ENCODE results near the gene RAD51B.

RAD51B gene

DNA sequence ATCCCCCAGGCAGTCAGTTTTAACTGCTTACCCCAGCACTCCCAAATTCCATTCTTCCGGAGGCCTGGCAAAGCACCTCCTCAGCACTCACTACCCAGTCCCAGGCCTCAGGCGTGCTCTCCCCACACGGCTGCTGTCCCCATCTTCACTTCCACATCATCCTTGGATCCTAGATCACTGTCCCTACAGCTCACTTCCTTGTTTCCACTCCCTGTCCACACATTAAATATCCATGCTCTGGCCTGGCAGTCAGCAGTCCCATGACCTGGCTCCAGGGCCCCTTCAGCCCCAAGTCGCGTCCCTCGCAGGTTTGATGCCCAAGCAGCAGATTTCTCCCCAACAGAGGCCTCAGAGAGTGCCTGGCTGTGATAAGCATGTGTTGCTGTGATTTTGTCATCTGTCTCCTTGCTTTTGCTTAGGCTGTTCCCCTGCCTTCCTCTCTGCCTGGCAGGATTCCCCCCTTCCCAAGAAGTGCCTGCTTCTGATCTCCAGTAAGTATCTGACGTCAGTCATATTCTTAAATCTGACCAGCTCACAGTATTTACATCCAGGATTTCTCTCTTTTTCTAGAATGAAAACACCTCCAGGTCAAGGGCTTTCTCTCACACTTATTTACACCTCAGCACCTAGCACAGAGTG, 731.6 kb downstream of the RAD51B start:
- no peak for TF ChIP-seq CTCF (IDR thresholded peaks at IDR 0.05)

GRCh38 chr14:68552075-68552474, 732.5 kb downstream of the RAD51B start:
- TF ChIP-seq CTCF (IDR thresholded peaks at IDR 0.05), result no peak

GRCh38 chr14:68552602-68553001, 733.0 kb downstream of the RAD51B start:
- no peak for TF ChIP-seq CTCF (IDR thresholded peaks at IDR 0.05)

DNA sequence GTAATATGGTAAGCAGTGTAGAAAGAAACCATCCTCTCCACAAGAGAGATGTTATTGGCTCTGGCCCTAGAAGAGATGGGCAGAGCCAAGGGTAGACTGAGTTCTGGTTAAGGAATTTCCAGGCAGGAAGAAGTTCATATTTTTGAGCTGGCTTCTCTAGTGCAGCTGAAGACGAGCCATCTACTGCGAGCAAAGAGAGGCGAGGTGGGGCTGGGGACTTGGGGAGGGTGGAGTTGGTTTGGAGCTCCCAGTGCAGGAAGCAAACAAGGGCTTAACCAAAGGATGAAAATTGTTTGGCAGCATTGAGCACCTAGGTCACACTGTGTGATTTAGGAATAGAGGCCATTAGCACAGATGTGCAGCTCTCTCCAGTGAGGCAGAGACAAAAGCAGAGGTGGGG, 733.7 kb downstream of the RAD51B start:
- no peak for TF ChIP-seq CTCF (IDR thresholded peaks at IDR 0.05)

DNA sequence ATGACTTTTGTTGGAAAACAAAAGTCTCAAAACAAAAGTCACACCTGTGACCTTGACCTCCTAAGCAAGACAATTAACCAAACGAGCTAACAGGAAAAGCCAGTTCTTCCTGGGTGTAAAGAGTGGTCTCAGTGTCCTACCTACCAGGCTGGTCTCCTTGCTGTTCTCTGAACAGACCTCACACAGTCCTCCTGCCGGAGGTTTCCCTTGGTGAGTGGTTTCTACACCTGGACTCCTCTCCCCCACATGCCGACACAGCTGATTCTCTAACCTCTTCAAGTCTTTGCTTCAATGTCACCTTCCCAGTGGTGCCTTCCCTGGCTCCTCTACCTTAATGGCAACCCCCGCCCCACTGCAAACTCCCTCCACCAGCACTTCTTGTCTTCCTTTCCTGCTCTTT, 734.7 kb downstream of the RAD51B start:
- no peak for TF ChIP-seq CTCF (IDR thresholded peaks at IDR 0.05)

- TF ChIP-seq CTCF (IDR thresholded peaks at IDR 0.05), result no peak
Observed at GRCh38 chr14:68556253-68556652, 736.7 kb downstream of the RAD51B start.

DNA sequence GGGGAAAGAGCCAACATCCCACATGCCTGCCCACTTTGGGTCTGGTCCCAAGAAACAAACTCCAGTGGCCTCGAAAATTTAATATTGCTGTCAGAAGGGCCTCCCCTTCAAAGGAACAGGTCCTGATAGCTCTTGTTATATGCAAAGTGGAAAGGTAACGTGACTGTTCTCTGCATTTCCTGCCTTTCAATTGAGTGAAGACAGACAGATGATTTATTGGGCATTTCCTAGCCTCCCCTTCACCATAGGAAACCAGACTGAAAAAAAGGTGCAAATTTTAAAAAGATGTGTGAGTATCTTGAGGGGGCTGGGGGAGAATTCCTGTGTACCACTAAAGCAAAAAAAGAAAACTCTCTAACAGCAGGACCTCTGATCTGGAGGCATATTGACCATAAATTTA, 738.1 kb downstream of the RAD51B start:
- TF ChIP-seq CTCF (IDR thresholded peaks at IDR 0.05), result no peak

- TF ChIP-seq CTCF (IDR thresholded peaks at IDR 0.05), result no peak
Observed at GRCh38 chr14:68558096-68558495, 738.5 kb downstream of the RAD51B start.
